Gastroesophageal sphincter (tissue), 4 donors: ENCODE measurements around the gene CD163L1. TPM values are rescaled to one million over a fixed set of nuclear protein-coding genes. Genes with fewer than 3 reads are reported as not detected.
"Not testable (repeated sequence)": the region's sequence is repeated elsewhere in the genome, so short reads cannot be mapped to it uniquely, and the experiment has no call there.

Source experiments
- ATAC-seq: fragments of 150-250 bp; one replicate; pipeline ENCODE4 v1.9.1; 2016; ENCODE audit warnings: mild to moderate bottlenecking, moderate library complexity
- H3K27ac ChIP-seq, 4 donors: fragments of 200-600 bp; sonication (generic) in 3 of 4; 1 replicate in 3 of 4; 2 replicates in 1 of 4; pipeline ENCODE4 v1.5.1; 2016 to 2019
- H3K27me3 ChIP-seq: fragments of 200-600 bp; sonication (generic); one replicate; pipeline ENCODE4 v1.5.1; 2019
- H3K36me3 ChIP-seq, 2 donors: fragments of 200-600 bp; sonication (generic); one replicate each; pipeline ENCODE4 v1.5.1; 2019; ENCODE audit warnings: control low read depth in 1 of 2
- H3K4me1 ChIP-seq, 3 donors: fragments of 200-600 bp; sonication (generic); 1 replicate in 2 of 3; 2 replicates in 1 of 3; pipeline ENCODE4 v1.5.1; 2016 to 2019; ENCODE audit warnings: control low read depth in 2 of 3
- H3K4me3 ChIP-seq, 2 donors: fragments of 200-600 bp; sonication (generic); one replicate each; pipeline ENCODE4 v1.5.1; 2019; ENCODE audit warnings: mild to moderate bottlenecking in 1 of 2, moderate library complexity in 1 of 2
- H3K9me3 ChIP-seq, 3 donors: fragments of 200-600 bp; sonication (generic); one replicate each; pipeline ENCODE4 v1.5.1; 2017 to 2019; ENCODE audit warnings: control low read depth in 2 of 3
- CTCF ChIP-seq, 4 experiments: fragments of 200-600 bp in 2 of 4; fragments of 450-650 bp in 2 of 4; sonication (generic) in 1 of 4; IDR thresholded peaks; one replicate each; pipeline ENCODE4 v1.5.1; 2017 to 2019; ENCODE audit warnings: antibody characterized with exemption in 4 of 4, mild to moderate bottlenecking in 2 of 4, moderate library complexity in 2 of 4
- EP300 ChIP-seq: sonication (generic); formaldehyde crosslinking; IDR thresholded peaks from one replicate; pipeline ENCODE4 v1.6.1; 2017; ENCODE audit warnings: antibody characterized with exemption, mild to moderate bottlenecking
- POLR2A ChIP-seq, 2 donors: fragments of 450-650 bp; IDR thresholded peaks; one replicate each; pipeline ENCODE4 v1.6.1; 2017; ENCODE audit warnings: antibody characterized with exemption in 2 of 2, mild to moderate bottlenecking in 2 of 2, moderate library complexity in 1 of 2
- POLR2AphosphoS5 ChIP-seq: sonication (generic); formaldehyde crosslinking; IDR thresholded peaks from one replicate; pipeline ENCODE4 v1.6.1; 2017; ENCODE audit warnings: antibody characterized with exemption
- WGBS, 2 donors: methylation state at CpG; one replicate each; pipeline ENCODE4 v1.1.5; 2018; ENCODE audit warnings: low coverage in 1 of 2; 5-methylcytosine and 5-hydroxymethylcytosine counted together
- total RNA-seq, 4 donors: library from RNA; depleted of rRNA; stranded (reverse); fragments of >200 nt; gene quantifications; one replicate each; pipeline ENCODE4 v1.1.0, GENCODE V29; 2016

CD163L1 gene
- total RNA-seq, 4 donors from 2014 or later, result 0.42 to 3.2 (median 1.3) TPM

DNA sequence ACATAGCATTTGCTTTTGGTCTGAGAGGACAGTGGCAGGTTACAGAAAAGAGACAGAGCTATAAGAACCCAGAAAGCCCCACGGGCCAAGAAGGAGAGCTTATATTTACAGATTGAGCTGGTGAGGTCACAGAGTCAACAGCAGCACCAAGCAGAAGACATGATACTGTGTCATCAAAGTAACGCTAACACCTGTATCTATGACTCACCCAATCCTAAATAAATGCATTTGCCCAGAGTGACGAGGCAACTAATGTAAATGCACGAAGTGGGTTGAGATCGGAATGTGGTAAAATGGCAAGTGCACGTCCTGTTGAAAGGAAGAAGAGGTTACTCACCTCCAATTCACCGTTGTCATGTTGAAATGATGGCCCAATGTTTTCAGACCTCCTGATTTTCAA, 6.7 kb upstream of the CD163L1 start:
- no peaks in the 10 kb centered on the region for H3K4me1 ChIP-seq
- H3K36me3 ChIP-seq, result no peaks in the 10 kb centered on the region
- no peak overlapping the region for H3K4me3 ChIP-seq
- TF ChIP-seq POLR2A (IDR thresholded peaks at IDR 0.05) (no peak), POLR2AphosphoS5 (no peak)
- H3K27me3 ChIP-seq, result no peaks in the 10 kb centered on the region
- no peak for ATAC-seq
- 63 to 83% methylated on average over 4 to 7 of the region's 7 CpGs for WGBS, 2 donors
- H3K27ac ChIP-seq, result no peak overlapping the region
- peaks cover 0 to 11% (median 0%) of the 10 kb centered on the region in 3 donors for H3K9me3 ChIP-seq

GRCh38 chr12:7448099-7448498, 4.1 kb upstream of the CD163L1 start:
- TF ChIP-seq POLR2AphosphoS5 (no peak), CTCF (IDR thresholded peaks at IDR 0.05) (no peak), EP300 (no peak), POLR2A (IDR thresholded peaks at IDR 0.05) (no peak)
- H3K4me1 ChIP-seq, result no peaks in the 10 kb centered on the region
- H3K27me3 ChIP-seq, result no peaks in the 10 kb centered on the region
- peaks cover 0 to 5% (median 0%) of the 10 kb centered on the region in 3 donors for H3K9me3 ChIP-seq
- no peaks in the 10 kb centered on the region for H3K36me3 ChIP-seq
- WGBS, 2 donors, result 100% methylated on average over 1 of the region's 1 CpG; no CpG with 5 or more reads in 1 of the 2 donors
- no peak overlapping the region for H3K4me3 ChIP-seq
- no peak overlapping the region for H3K27ac ChIP-seq
- no peak for ATAC-seq

- Histone ChIP-seq H3K9me3 (peaks cover 0 to 8% (median 0%) of the 10 kb centered on the region in 3 donors), H3K4me1 (peaks cover 0 to 6% (median 0%) of the 10 kb centered on the region in 3 donors), H3K27me3 (peaks cover 22% of the 10 kb centered on the region), H3K4me3 (no peak overlapping the region), H3K27ac (no peak overlapping the region), H3K36me3 (no peaks in the 10 kb centered on the region)
- TF ChIP-seq POLR2A (IDR thresholded peaks at IDR 0.05) (no peak), CTCF (IDR thresholded peaks at IDR 0.05) (no peak), EP300 (no peak), POLR2AphosphoS5 (no peak)
- WGBS, 2 donors, result 67 to 70% methylated on average over 4 of the region's 4 CpGs
- no peak for ATAC-seq
These were observed 584 bp upstream of the CD163L1 start for GRCh38 chr12:7444537-7444936.

- no peak overlapping the region for H3K4me3 ChIP-seq
- WGBS, 2 donors, result 69 to 95% methylated on average over 1 of the region's 1 CpG
- H3K27ac ChIP-seq, result no peak overlapping the region
- peaks cover 0 to 9% (median 0%) of the 10 kb centered on the region in 3 donors for H3K9me3 ChIP-seq
- TF ChIP-seq POLR2A (IDR thresholded peaks at IDR 0.05), result no peak
- TF ChIP-seq EP300, result no peak
- peaks cover 0 to 6% (median 0%) of the 10 kb centered on the region in 3 donors for H3K4me1 ChIP-seq
- ATAC-seq, result no peak
- H3K27me3 ChIP-seq, result peaks cover 30% of the 10 kb centered on the region
- no peaks in the 10 kb centered on the region for H3K36me3 ChIP-seq
These were observed 2.7 kb downstream of the CD163L1 start for GRCh38 chr12:7441216-7441615.

- Histone ChIP-seq H3K4me3 (peak overlapping the region in 1 of 2 donors; percentile 40), H3K27me3 (peaks cover 30% of the 10 kb centered on the region), H3K9me3 (peaks cover 0 to 9% (median 0%) of the 10 kb centered on the region in 3 donors), H3K36me3 (no peaks in the 10 kb centered on the region), H3K4me1 (peaks cover 0 to 6% (median 0%) of the 10 kb centered on the region in 3 donors), H3K27ac (no peak overlapping the region)
- 15 to 27% methylated on average over 30 to 46 of the region's 84 CpGs for WGBS, 2 donors
- no peak for TF ChIP-seq CTCF (IDR thresholded peaks at IDR 0.05)
- no peak for TF ChIP-seq POLR2A (IDR thresholded peaks at IDR 0.05)
- no peak for TF ChIP-seq EP300
- no peak for TF ChIP-seq POLR2AphosphoS5
- peak; percentile 41 for ATAC-seq
These were observed 4.1 kb downstream of the CD163L1 start for GRCh38 chr12:7439579-7440505.

DNA sequence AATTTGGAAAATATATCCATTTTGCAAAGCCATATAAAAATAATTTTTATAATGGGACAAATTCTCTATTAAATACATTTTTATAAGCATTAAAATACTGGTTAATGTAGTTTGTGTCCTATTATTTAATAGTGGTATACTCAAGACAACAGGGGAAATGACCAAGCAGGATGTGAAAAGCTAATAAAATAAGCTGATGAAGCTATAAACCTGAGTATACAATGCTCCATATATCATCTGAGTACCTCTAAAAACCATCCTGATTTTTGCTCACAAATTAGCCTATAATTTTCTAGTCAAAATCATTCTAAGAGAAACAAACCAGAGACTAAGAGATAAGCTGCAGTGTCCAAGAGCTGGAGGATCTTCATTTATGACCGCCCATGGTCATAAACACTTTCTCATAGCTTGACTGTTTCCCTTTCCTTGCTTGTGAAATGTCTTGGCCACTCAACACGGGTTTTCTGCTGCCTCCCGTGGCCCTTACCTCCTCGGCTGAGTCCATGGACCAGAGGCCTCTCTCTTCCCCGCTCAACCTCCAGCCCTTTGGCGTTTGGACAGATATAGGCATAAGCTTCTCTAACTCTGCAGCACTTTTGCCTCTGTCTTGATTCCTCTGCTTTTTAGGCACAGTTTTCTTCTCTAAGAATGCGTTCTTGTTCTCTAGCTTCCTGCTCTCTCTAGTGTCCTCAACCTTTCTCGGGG, 5.5 kb downstream of the CD163L1 start:
- not testable (repeated sequence) for H3K36me3 ChIP-seq, H3K9me3 ChIP-seq, H3K4me3 ChIP-seq, H3K27ac ChIP-seq, ATAC-seq, H3K4me1 ChIP-seq
- 83 to 85% methylated on average over 8 of the region's 8 CpGs for WGBS, 2 donors
- H3K27me3 ChIP-seq, result peaks cover 30% of the 10 kb centered on the region

GRCh38 chr12:7437494-7437893, 6.5 kb downstream of the CD163L1 start:
- H3K9me3 ChIP-seq, H3K27ac ChIP-seq, ATAC-seq, H3K4me1 ChIP-seq, H3K36me3 ChIP-seq, H3K4me3 ChIP-seq: not testable (repeated sequence)
- H3K27me3 ChIP-seq, result peaks cover 30% of the 10 kb centered on the region
- WGBS, 2 donors, result 76 to 84% methylated on average over 3 of the region's 3 CpGs
